Erythroblast (primary cell): ENCODE data around the gene CFAP107.

Experiments used
- GATA1 ChIP-seq: IDR thresholded peaks from 2 replicates; pipeline ENCODE4 v1.6.1; 2011; ENCODE audit warnings: low read depth, mild to moderate bottlenecking, control low read depth, low read length, moderate library complexity
- POLR2A ChIP-seq: IDR thresholded peaks from 2 replicates; pipeline ENCODE4 v1.6.1; 2011; ENCODE audit warnings: mild to moderate bottlenecking, low read length

DNA sequence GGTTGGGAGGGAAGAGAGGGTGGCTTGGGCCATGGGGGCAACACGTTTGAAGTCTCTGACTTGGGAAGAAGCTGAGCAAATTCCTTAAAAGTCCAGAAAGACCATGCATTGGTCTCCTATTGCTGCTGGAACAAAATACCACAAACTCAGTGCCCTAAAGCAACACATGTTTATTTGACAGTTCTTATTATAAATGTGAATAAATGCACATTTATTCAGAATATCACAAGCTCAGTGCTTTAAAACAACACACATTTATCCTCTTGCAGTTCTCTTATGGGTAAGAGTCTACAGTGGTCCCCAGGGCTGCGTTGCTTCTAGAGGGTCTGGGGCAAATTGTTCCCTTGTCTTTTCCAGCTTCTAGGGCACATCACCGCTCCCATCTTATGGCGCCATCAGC lies 17.5 kb downstream of the CFAP107 start:
- TF ChIP-seq POLR2A (no peak), GATA1 (no peak)
